GM12865 (cell line): Measurements from ENCODE around the gene RBMS1.

Experiments used
- DNase-seq: peaks from one replicate; pipeline ENCODE4 v3.0.0; 2010; ENCODE audit warnings: low read depth
- H3K4me3 ChIP-seq: 2 replicates; pipeline ENCODE4 v1.5.1; 2011; ENCODE audit warnings: mild to moderate bottlenecking, low read depth, low read length, control low read depth
- CTCF ChIP-seq: IDR thresholded peaks from 2 replicates; pipeline ENCODE4 v1.5.1; 2011; ENCODE audit warnings: low read length, control low read depth, low read depth, inconsistent platforms; ENCODE audit not compliant: insufficient read depth; ENCODE audit errors: missing control alignments

The RBMS1 gene

GRCh38 chr2:160324917-160325316 lies 168.7 kb downstream of the RBMS1 start:
- H3K4me3 ChIP-seq = no peak overlapping the region
- no peak for DNase-seq
- TF ChIP-seq CTCF = no peak

GRCh38 chr2:160324161-160324800 lies 169.3 kb downstream of the RBMS1 start:
- peak; percentile 59 for TF ChIP-seq CTCF
- no peak overlapping the region for H3K4me3 ChIP-seq
- DNase-seq = peak; percentile 50

GRCh38 chr2:160322320-160322719 lies 171.3 kb downstream of the RBMS1 start:
- peak; percentile 35 for DNase-seq
- no peak for TF ChIP-seq CTCF
- no peak overlapping the region for H3K4me3 ChIP-seq

GRCh38 chr2:160321006-160321405 lies 172.6 kb downstream of the RBMS1 start:
- no peak for TF ChIP-seq CTCF
- H3K4me3 ChIP-seq = no peak overlapping the region
- no peak for DNase-seq

GRCh38 chr2:160319700-160320099 lies 173.9 kb downstream of the RBMS1 start:
- no peak overlapping the region for H3K4me3 ChIP-seq
- TF ChIP-seq CTCF = no peak
- no peak for DNase-seq

GRCh38 chr2:160318218-160318617 lies 175.4 kb downstream of the RBMS1 start:
- no peak overlapping the region for H3K4me3 ChIP-seq
- TF ChIP-seq CTCF = no peak
- DNase-seq = no peak
